Prostate gland (tissue), 2 donors: Measurements from ENCODE around the gene KRTAP16-1.

ENCODE experiments used
- POLR2A ChIP-seq: fragments of 450-650 bp; IDR thresholded peaks from one replicate; pipeline ENCODE4 v1.6.1; 2016; ENCODE audit warnings: antibody characterized with exemption, mild to moderate bottlenecking
- POLR2AphosphoS5 ChIP-seq: sonication (generic); formaldehyde crosslinking; IDR thresholded peaks from one replicate; pipeline ENCODE4 v1.6.1; 2017; ENCODE audit warnings: antibody characterized with exemption
- TF ChIP-seq, protein P1 (sequence below), 4 experiments: fragments of 200-600 bp in 2 of 4; fragments of 450-650 bp in 2 of 4; sonication (generic) in 2 of 4; IDR thresholded peaks; 1 replicate in 3 of 4; 2 replicates in 1 of 4; pipeline ENCODE4 v1.5.1; 2016 to 2019; ENCODE audit warnings: antibody characterized with exemption in 4 of 4, mild to moderate bottlenecking in 2 of 4, moderate library complexity in 2 of 4

DNA sequence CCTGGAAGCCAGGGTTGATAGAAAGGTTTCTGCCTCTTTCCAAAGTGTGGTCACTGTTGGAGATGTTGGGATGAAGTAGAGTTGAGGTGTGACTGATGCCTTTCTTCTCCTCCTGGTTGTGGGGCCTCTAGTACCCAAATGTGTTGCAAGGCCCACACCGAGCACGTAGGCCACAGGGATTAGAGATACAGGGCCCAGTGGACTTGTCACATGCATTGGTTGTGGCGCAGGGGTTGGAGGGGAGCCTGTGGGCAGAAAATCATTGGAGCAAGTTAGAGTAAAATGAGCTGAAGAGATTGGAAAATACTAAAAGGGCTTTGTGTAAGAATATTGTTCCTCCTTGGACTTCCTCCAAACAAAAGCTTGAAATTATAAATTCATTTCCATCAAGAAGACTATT lies 36.9 kb upstream of the KRTAP16-1 start:
- TF ChIP-seq POLR2AphosphoS5: no peak
- TF ChIP-seq, protein P1, sequence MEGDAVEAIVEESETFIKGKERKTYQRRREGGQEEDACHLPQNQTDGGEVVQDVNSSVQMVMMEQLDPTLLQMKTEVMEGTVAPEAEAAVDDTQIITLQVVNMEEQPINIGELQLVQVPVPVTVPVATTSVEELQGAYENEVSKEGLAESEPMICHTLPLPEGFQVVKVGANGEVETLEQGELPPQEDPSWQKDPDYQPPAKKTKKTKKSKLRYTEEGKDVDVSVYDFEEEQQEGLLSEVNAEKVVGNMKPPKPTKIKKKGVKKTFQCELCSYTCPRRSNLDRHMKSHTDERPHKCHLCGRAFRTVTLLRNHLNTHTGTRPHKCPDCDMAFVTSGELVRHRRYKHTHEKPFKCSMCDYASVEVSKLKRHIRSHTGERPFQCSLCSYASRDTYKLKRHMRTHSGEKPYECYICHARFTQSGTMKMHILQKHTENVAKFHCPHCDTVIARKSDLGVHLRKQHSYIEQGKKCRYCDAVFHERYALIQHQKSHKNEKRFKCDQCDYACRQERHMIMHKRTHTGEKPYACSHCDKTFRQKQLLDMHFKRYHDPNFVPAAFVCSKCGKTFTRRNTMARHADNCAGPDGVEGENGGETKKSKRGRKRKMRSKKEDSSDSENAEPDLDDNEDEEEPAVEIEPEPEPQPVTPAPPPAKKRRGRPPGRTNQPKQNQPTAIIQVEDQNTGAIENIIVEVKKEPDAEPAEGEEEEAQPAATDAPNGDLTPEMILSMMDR (IDR thresholded peaks at IDR 0.05): no peak
- TF ChIP-seq POLR2A: no peak
